Adrenal gland (tissue), 12 donors: ENCODE results near the gene ST3GAL3. TPM values are rescaled to one million over a fixed set of nuclear protein-coding genes. Genes with fewer than 3 reads are reported as not detected.
A peak's percentile ranks its signal among the peaks of the same experiment; 100 is the strongest.

Experiments
- DNase-seq, 7 donors: peaks; one replicate each; pipeline ENCODE4 v3.0.0-alpha.2; 2019 to 2020
- H3K27ac ChIP-seq, 5 donors: fragments of 200-600 bp; sonication (generic) in 4 of 5; 1 replicate in 3 of 5; 2 replicates in 2 of 5; pipeline versions ENCODE4 v1.5.1 to v1.8.0; 2016 to 2020; ENCODE audit warnings: mild to moderate bottlenecking in 1 of 5
- H3K27me3 ChIP-seq: fragments of 200-600 bp; 2 replicates; pipeline ENCODE4 v1.8.0; 2021
- H3K36me3 ChIP-seq, 2 donors: fragments of 200-600 bp; replicated peaks in 1 of 2; 1 replicate in 1 of 2; 2 replicates in 1 of 2; pipeline versions ENCODE4 v1.5.1 to v1.8.0; 2018 to 2022
- H3K4me1 ChIP-seq, 2 donors: fragments of 200-600 bp; replicated peaks in 1 of 2; 1 replicate in 1 of 2; 2 replicates in 1 of 2; pipeline versions ENCODE4 v1.5.1 to v1.8.0; 2018 to 2021
- H3K4me3 ChIP-seq, 4 donors: fragments of 200-600 bp; sonication (generic) in 3 of 4; one replicate each; pipeline ENCODE4 v1.5.1; 2016 to 2018
- H3K9me3 ChIP-seq, 3 donors: fragments of 200-600 bp; sonication (generic) in 1 of 3; replicated peaks in 1 of 3; 1 replicate in 2 of 3; 2 replicates in 1 of 3; pipeline versions ENCODE4 v1.5.1 to v1.8.0; 2016 to 2021
- POLR2A ChIP-seq, 2 donors: fragments of 450-650 bp; IDR thresholded peaks; one replicate each; pipeline ENCODE4 v1.6.1; 2017; ENCODE audit warnings: antibody characterized with exemption in 2 of 2, mild to moderate bottlenecking in 2 of 2, moderate library complexity in 1 of 2
- WGBS, 4 donors: extraction: QIAGEN DNeasy Blood & Tissue Kit in 2 of 4; methylation state at CpG; one replicate each; pipeline versions ENCODE4 v1.1.5 to v1.1.7; 2013 to 2017; 5-methylcytosine and 5-hydroxymethylcytosine counted together
- intact Hi-C, 2 donors: fragments of 100-400 bp; cut with DNase I; formaldehyde crosslinking; loops; one replicate each; pipeline versions ENCODE4 v1.14.1 to v1.15.0; 2022 to 2023
- polyA plus RNA-seq, 3 donors: library from polyadenylated mRNA; stranded (reverse); fragments of 200-250 nt in 2 of 3; fragments of 350-450 nt in 1 of 3; fragmentation: Illumina TruSeq in 1 of 3; extraction: RNeasy Lipid Tissue Mini Kit (QIAGEN cat#74804) in 1 of 3; gene quantifications; one replicate each; pipeline ENCODE4 v1.2.3, GENCODE V29; 2013 to 2014
- total RNA-seq, 9 donors: library from RNA; depleted of rRNA in 4 of 9; stranded (reverse); fragments of >200 nt in 4 of 9; fragments of 120-200 nt in 1 of 9; fragmentation: NEBNext Ultra II Directional in 1 of 9; extraction: Animal tissue kit (Norgen Biotek cat#: 25700) in 1 of 9; gene quantifications; one replicate each; pipeline versions ENCODE4 v1.1.0 to v1.2.4, GENCODE V29; 2013 to 2023
- TF ChIP-seq, protein P1 (sequence below), 6 experiments: fragments of 450-650 bp in 4 of 6; fragments of 200-600 bp in 2 of 6; sonication (generic) in 1 of 6; IDR thresholded peaks; 1 replicate in 5 of 6; 2 replicates in 1 of 6; pipeline versions ENCODE4 v1.5.1 to v1.8.0; 2016 to 2021; ENCODE audit warnings: antibody characterized with exemption in 6 of 6, mild to moderate bottlenecking in 2 of 6, moderate library complexity in 1 of 6
- donor health status: healthy with polysubstance abuse.
- donor health status: Bipolar disorder and iron deficiency.
- donor health status: DM: yes; HTN: yes; CAD: no.
- donor health status: DM: no; HTN: no; CAD: no.
- donor health status: DM: no; HTN: no; CAD: no.
- donor health status: DM: yes; HTN: yes; CAD: no.

Gene ST3GAL3
- total and polyA plus RNA-seq, 12 donors = 15.6 to 47.5 (median 27.7) TPM

DNA sequence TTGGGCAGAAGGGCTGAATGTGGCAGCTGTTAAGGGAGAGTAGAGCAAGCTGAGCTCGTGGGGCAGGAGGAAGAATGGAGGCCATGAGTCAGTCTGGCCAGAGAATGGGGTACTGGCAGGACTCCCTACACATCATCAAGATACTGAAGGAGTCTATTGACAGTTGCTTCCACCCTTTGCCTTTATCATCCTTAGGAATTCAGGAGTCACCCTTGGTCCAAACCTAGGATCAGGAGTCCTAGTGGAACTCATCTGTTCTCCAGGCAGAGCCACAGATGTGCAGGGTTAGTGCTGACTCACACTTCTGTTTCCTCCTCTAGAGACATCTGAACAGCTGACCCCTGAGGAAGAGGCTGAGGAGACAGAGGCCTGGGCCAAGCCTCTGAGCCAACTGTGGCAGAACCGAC, 18.7 kb upstream of the ST3GAL3 start:
- peak overlapping the region in 3 of 5 donors; percentile 25 to 71 (median 48) for H3K27ac ChIP-seq
- TF ChIP-seq, protein P1, sequence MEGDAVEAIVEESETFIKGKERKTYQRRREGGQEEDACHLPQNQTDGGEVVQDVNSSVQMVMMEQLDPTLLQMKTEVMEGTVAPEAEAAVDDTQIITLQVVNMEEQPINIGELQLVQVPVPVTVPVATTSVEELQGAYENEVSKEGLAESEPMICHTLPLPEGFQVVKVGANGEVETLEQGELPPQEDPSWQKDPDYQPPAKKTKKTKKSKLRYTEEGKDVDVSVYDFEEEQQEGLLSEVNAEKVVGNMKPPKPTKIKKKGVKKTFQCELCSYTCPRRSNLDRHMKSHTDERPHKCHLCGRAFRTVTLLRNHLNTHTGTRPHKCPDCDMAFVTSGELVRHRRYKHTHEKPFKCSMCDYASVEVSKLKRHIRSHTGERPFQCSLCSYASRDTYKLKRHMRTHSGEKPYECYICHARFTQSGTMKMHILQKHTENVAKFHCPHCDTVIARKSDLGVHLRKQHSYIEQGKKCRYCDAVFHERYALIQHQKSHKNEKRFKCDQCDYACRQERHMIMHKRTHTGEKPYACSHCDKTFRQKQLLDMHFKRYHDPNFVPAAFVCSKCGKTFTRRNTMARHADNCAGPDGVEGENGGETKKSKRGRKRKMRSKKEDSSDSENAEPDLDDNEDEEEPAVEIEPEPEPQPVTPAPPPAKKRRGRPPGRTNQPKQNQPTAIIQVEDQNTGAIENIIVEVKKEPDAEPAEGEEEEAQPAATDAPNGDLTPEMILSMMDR (IDR thresholded peaks at IDR 0.05) = no peak
- no peak for TF ChIP-seq POLR2A (IDR thresholded peaks at IDR 0.05)
- no peaks in the 10 kb centered on the region for H3K27me3 ChIP-seq
- DNase-seq = peak in 6 of 7 donors; percentile 57 to 75 (median 68)
- H3K36me3 ChIP-seq = peaks cover 0 to 97% of the 10 kb centered on the region in 2 donors
- WGBS, 4 donors = 23 to 33% (median 29%) methylated on average over 2 of the region's 2 CpGs
- intact Hi-C loops = no loop called here
- no peak overlapping the region for H3K4me3 ChIP-seq
- H3K9me3 ChIP-seq = no peaks in the 10 kb centered on the region
- peaks cover 11 to 18% of the 10 kb centered on the region in 2 donors for H3K4me1 ChIP-seq

DNA sequence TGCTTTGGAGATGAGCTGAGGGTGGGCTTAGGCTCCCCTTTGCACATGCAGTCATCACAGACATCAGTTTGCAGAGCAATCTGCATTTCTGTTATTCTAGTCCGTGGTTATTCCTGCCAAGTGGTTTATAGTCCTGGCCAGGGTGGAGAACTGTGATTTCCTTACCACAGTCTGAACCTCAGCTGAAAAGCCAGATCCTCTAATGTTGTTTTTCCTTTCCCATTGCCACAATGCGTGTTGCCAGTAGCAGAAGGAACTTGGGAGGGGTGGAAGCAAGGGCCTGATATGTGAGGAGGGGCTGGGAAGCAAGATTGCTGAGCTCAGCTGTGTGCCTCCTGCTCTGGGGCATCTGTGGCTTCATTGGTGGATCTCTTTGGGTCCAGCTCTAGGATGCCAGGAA, 18.0 kb upstream of the ST3GAL3 start:
- peaks cover 11 to 21% of the 10 kb centered on the region in 2 donors for H3K4me1 ChIP-seq
- no peaks in the 10 kb centered on the region for H3K27me3 ChIP-seq
- DNase-seq = no peak
- TF ChIP-seq, protein P1 (IDR thresholded peaks at IDR 0.05) = no peak
- TF ChIP-seq POLR2A (IDR thresholded peaks at IDR 0.05) = no peak
- 77 to 96% (median 92%) methylated on average over 2 of the region's 2 CpGs for WGBS, 4 donors
- intact Hi-C loops = no loop called here
- H3K27ac ChIP-seq = peak overlapping the region in 1 of 5 donors; percentile 71
- H3K9me3 ChIP-seq = no peaks in the 10 kb centered on the region
- peaks cover 0 to 97% of the 10 kb centered on the region in 2 donors for H3K36me3 ChIP-seq
- no peak overlapping the region for H3K4me3 ChIP-seq

DNA sequence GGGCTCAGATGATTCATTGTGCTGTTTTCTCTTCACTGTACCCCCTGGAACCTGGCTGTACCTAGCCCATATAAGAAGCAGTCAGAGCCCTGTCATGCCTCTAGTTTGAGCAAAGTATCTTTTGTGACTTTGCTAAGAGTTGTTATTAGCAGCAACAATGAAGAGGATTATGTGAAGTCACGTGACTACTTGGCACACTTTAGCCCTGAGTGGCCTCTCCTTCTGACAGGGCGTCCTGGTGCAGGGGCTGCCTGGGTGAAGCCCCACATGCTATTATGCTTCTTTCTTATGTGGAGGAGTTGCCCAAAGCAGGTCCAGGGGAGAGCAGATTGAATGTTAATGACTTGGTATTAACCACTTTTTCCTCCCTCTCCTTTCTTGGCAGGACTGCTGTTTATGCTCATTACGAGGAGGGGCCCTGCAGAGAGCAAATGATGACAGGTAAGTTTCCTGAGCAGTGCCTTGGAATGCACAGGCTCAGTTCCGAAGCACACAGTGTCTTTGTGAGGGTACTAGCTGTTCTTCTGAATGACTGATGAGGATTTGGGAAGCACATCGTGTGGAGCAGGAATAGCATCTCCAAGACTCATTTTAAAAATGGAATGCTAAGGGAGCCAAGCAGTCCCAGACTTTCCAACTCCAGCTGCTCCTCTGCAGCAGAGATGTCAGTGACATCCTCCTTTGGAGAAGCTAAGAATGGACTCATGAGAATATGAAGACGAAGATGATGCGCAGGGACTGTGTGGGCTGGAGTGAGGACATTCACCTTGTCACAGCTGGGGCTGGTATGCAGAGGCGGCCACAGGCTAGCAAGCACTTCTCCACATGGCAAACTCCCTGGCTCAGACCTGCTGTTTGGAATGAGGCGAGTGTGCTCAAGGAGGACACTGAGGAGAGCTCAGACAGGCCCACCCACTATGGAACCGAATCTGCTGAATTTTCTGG, 15.2 kb upstream of the ST3GAL3 start:
- Histone ChIP-seq H3K27ac (peak overlapping the region in 3 of 5 donors; percentile 6 to 63 (median 57)), H3K36me3 (peaks cover 0 to 100% of the 10 kb centered on the region in 2 donors), H3K4me3 (no peak overlapping the region), H3K9me3 (no peaks in the 10 kb centered on the region), H3K4me1 (peaks cover 11 to 21% of the 10 kb centered on the region in 2 donors), H3K27me3 (no peaks in the 10 kb centered on the region)
- TF ChIP-seq, protein P1 (IDR thresholded peaks at IDR 0.05) = no peak
- TF ChIP-seq POLR2A (IDR thresholded peaks at IDR 0.05) = no peak
- WGBS, 4 donors = 78 to 85% (median 81%) methylated on average over 9 to 10 of the region's 10 CpGs
- no peak for DNase-seq
- intact Hi-C loops = no loop called here

DNA sequence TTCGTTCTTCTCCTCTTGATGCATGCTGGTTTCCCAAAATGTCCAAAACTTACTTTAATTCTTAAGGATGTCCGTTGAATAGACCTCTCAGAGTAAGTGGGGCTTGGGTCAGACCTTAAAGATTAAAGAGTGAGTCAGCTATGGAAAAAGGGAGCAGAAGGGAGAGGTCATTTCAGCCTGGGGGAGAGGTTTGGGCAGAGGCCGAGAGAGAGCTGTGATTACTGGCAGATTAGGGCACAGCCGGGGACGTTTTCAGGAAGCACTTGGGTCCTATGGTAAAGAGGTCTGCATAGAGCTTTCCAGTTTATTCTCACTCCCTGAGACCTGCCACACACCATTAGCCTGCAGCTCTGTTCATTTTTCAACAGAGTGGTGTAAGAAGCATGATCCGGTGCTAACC, 14.0 kb upstream of the ST3GAL3 start:
- peak overlapping the region in 3 of 5 donors; percentile 6 to 63 (median 57) for H3K27ac ChIP-seq
- no peak overlapping the region for H3K4me3 ChIP-seq
- H3K4me1 ChIP-seq = peaks cover 7 to 14% of the 10 kb centered on the region in 2 donors
- intact Hi-C loops = no loop called here
- TF ChIP-seq, protein P1 (IDR thresholded peaks at IDR 0.05) = no peak
- peak in 4 of 7 donors; percentile 38 to 65 (median 58) for DNase-seq
- WGBS, 4 donors = 53 to 68% (median 62%) methylated on average over 6 of the region's 6 CpGs
- no peaks in the 10 kb centered on the region for H3K9me3 ChIP-seq
- H3K27me3 ChIP-seq = no peaks in the 10 kb centered on the region
- H3K36me3 ChIP-seq = peaks cover 0 to 100% of the 10 kb centered on the region in 2 donors
